Measurements from ENCODE around the gene PKHD1. TPM values are rescaled to one million over a fixed set of nuclear protein-coding genes. Genes with fewer than 3 reads are reported as not detected.

The PKHD1 gene
- total RNA-seq, 1 experiment from 2014 or later: 0.40 TPM

GRCh38 chr6:51613558-51613957, 473.9 kb downstream of the PKHD1 start:
- H3K9me3 ChIP-seq (ENCODE audit: low read length): no peaks in the 10 kb centered on the region
- POLR2A ChIA-PET (ENCODE audit: unreplicated experiment): no interaction called here
- no TSS peak for BruUV-seq (replicated peaks)
- DNase-seq: peak; percentile 62
- H3K27ac ChIP-seq (ENCODE audit: low read length): no peak overlapping the region
- H3K4me3 ChIP-seq (ENCODE audit: low read length): no peak overlapping the region
- no peaks in the 10 kb centered on the region for H3K79me2 ChIP-seq (ENCODE audit: low read length)
- no peaks in the 10 kb centered on the region for H3K27me3 ChIP-seq (ENCODE audit: low read length)
- no peaks in the 10 kb centered on the region for H3K36me3 ChIP-seq (ENCODE audit: low read depth, low read length)
- H2AFZ ChIP-seq (ENCODE audit: low read length): no peak overlapping the region
- TF ChIP-seq CTCF (conservative IDR thresholded peaks at IDR 0.05; ENCODE audit: low read depth, low read length) (no peak), EZH2phosphoT487 (IDR thresholded peaks at IDR 0.05; ENCODE audit: borderline replicate concordance, low read length) (no peak), EZH2 (IDR thresholded peaks at IDR 0.05; ENCODE audit: low read length, unreplicated experiment) (no peak)
- no peaks in the 10 kb centered on the region for H4K20me1 ChIP-seq (ENCODE audit: low read length)
- H3K9me2 ChIP-seq (replicated peaks; ENCODE audit: low read length): no peaks in the 10 kb centered on the region
- H3K9ac ChIP-seq (ENCODE audit: low read length): no peak overlapping the region
- intact Hi-C loops (cut with micrococcal nuclease): no loop called here
- H3F3A ChIP-seq (ENCODE audit: low read length, unreplicated experiment): peaks cover 3% of the 10 kb centered on the region
- H3K4me1 ChIP-seq (ENCODE audit: insufficient read depth, low read length): peaks cover 23% of the 10 kb centered on the region
- ATAC-seq: peak; percentile 72
- H3K4me2 ChIP-seq (ENCODE audit: low read length): no peak overlapping the region; the same call in 1 of the 2 replicates
- CTCF ChIA-PET: no interaction called here

- no peaks in the 10 kb centered on the region for H3K9me3 ChIP-seq (ENCODE audit: low read length)
- BruUV-seq (replicated peaks): no TSS peak
- ATAC-seq (no peak), DNase-seq (no peak)
- H2AFZ ChIP-seq (ENCODE audit: low read length): no peak overlapping the region
- ChIA-PET POLR2A (ENCODE audit: unreplicated experiment) (no interaction called here), CTCF (no interaction called here)
- peaks cover 12% of the 10 kb centered on the region for H3K4me1 ChIP-seq (ENCODE audit: insufficient read depth, low read length)
- no peaks in the 10 kb centered on the region for H3K79me2 ChIP-seq (ENCODE audit: low read length)
- no peak for TF ChIP-seq CTCF (conservative IDR thresholded peaks at IDR 0.05; ENCODE audit: low read depth, low read length)
- TF ChIP-seq EZH2 (IDR thresholded peaks at IDR 0.05; ENCODE audit: low read length, unreplicated experiment): no peak
- TF ChIP-seq EZH2phosphoT487 (IDR thresholded peaks at IDR 0.05; ENCODE audit: borderline replicate concordance, low read length): no peak
- no peak overlapping the region for H3K27ac ChIP-seq (ENCODE audit: low read length)
- H3K9ac ChIP-seq (ENCODE audit: low read length): no peak overlapping the region
- H3K27me3 ChIP-seq (ENCODE audit: low read length): no peaks in the 10 kb centered on the region
- H3K4me2 ChIP-seq (ENCODE audit: low read length): no peak overlapping the region
- no peaks in the 10 kb centered on the region for H3K36me3 ChIP-seq (ENCODE audit: low read depth, low read length)
- intact Hi-C loops (cut with micrococcal nuclease): no loop called here
- no peaks in the 10 kb centered on the region for H3K9me2 ChIP-seq (replicated peaks; ENCODE audit: low read length)
- no peak overlapping the region for H3K4me3 ChIP-seq (ENCODE audit: low read length)
- H4K20me1 ChIP-seq (ENCODE audit: low read length): no peaks in the 10 kb centered on the region
- peaks cover 3% of the 10 kb centered on the region for H3F3A ChIP-seq (ENCODE audit: low read length, unreplicated experiment)
Measured at GRCh38 chr6:51608932-51609331, 478.5 kb downstream of the PKHD1 start.

GRCh38 chr6:51608383-51608782, 479.0 kb downstream of the PKHD1 start:
- H3K4me3 ChIP-seq (ENCODE audit: low read length): no peak overlapping the region
- no peaks in the 10 kb centered on the region for H4K20me1 ChIP-seq (ENCODE audit: low read length)
- ATAC-seq (no peak), DNase-seq (no peak)
- intact Hi-C loops (cut with micrococcal nuclease): no loop called here
- H3K9ac ChIP-seq (ENCODE audit: low read length): no peak overlapping the region
- H3K36me3 ChIP-seq (ENCODE audit: low read depth, low read length): no peaks in the 10 kb centered on the region
- H3K9me3 ChIP-seq (ENCODE audit: low read length): no peaks in the 10 kb centered on the region
- H3K9me2 ChIP-seq (replicated peaks; ENCODE audit: low read length): no peaks in the 10 kb centered on the region
- POLR2A ChIA-PET (ENCODE audit: unreplicated experiment): no interaction called here
- BruUV-seq (replicated peaks): no TSS peak
- CTCF ChIA-PET: no interaction called here
- H3K4me2 ChIP-seq (ENCODE audit: low read length): no peak overlapping the region
- TF ChIP-seq EZH2 (IDR thresholded peaks at IDR 0.05; ENCODE audit: low read length, unreplicated experiment) (no peak), EZH2phosphoT487 (IDR thresholded peaks at IDR 0.05; ENCODE audit: borderline replicate concordance, low read length) (no peak), CTCF (conservative IDR thresholded peaks at IDR 0.05; ENCODE audit: low read depth, low read length) (no peak)
- H2AFZ ChIP-seq (ENCODE audit: low read length): no peak overlapping the region
- peaks cover 6% of the 10 kb centered on the region for H3K4me1 ChIP-seq (ENCODE audit: insufficient read depth, low read length)
- H3K27me3 ChIP-seq (ENCODE audit: low read length): no peaks in the 10 kb centered on the region
- H3K79me2 ChIP-seq (ENCODE audit: low read length): no peaks in the 10 kb centered on the region
- H3F3A ChIP-seq (ENCODE audit: low read length, unreplicated experiment): peaks cover 3% of the 10 kb centered on the region
- H3K27ac ChIP-seq (ENCODE audit: low read length): no peak overlapping the region
